ENCODE measurements around the gene RHEB. TPM values are rescaled to one million over a fixed set of nuclear protein-coding genes. Genes with fewer than 3 reads are reported as not detected.

Gene RHEB
- total RNA-seq, 1 experiment from 2014 or later = 156 TPM

DNA sequence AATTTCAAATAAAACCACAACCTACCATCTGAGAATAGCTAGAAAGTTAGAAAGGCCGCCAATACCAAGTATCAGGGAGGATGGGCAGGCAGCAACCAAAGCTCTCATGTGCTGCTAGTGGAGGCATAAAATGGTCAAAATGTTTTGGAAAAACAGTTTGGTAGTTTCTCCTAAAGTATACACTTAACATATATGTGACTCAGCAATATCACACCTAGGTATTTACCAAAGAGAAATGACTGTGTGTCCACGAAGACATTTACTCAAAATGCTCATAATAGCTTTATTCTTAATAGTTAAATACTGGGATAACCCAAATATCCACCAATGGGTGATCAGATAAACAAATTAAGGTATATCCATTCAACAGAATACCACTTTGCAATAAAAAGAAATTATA, 14.3 kb downstream of the RHEB start:
- H3K36me3 Mint-ChIP-seq (ENCODE audit: insufficient read depth, unreplicated experiment) = peaks cover under 1% of the 10 kb centered on the region
- Histone ChIP-seq H3K4me1 (peaks cover 20% of the 10 kb centered on the region), H3K36me3 (ENCODE audit: control insufficient read depth, insufficient read depth, low read length) (no peaks in the 10 kb centered on the region), H3K9me3 (no peaks in the 10 kb centered on the region), H3K4me3 (ENCODE audit: low read depth, low read length) (no peak overlapping the region), H3K27me3 (replicated peaks; ENCODE audit: control insufficient read depth, insufficient read depth, low read length) (no peaks in the 10 kb centered on the region)
- H3K27ac Mint-ChIP-seq (ENCODE audit: unreplicated experiment) = no peak overlapping the region
- ChIA-PET POLR2A (no interaction called here), CTCF (no interaction called here)
- no peaks in the 10 kb centered on the region for H3K27me3 Mint-ChIP-seq (ENCODE audit: insufficient read depth, unreplicated experiment)
- TF ChIP-seq CTCF (IDR thresholded peaks at IDR 0.05; ENCODE audit: insufficient read depth in 1 of 2, low read depth in 1 of 2, low read length in 1 of 2, severe bottlenecking in 1 of 2, unreplicated experiment in 1 of 2) = no peak
- intact Hi-C loops (cut with micrococcal nuclease; ENCODE audit: unreplicated experiment) = no loop called here
- H3K4me3 Mint-ChIP-seq (ENCODE audit: unreplicated experiment) = no peak overlapping the region
- no peak for DNase-seq
- BruUV-seq (replicated peaks) = no TSS peak
- H3K4me1 Mint-ChIP-seq (ENCODE audit: low read depth, unreplicated experiment) = peaks cover 6% of the 10 kb centered on the region
- H3K9me3 Mint-ChIP-seq (ENCODE audit: unreplicated experiment) = no peaks in the 10 kb centered on the region

DNA sequence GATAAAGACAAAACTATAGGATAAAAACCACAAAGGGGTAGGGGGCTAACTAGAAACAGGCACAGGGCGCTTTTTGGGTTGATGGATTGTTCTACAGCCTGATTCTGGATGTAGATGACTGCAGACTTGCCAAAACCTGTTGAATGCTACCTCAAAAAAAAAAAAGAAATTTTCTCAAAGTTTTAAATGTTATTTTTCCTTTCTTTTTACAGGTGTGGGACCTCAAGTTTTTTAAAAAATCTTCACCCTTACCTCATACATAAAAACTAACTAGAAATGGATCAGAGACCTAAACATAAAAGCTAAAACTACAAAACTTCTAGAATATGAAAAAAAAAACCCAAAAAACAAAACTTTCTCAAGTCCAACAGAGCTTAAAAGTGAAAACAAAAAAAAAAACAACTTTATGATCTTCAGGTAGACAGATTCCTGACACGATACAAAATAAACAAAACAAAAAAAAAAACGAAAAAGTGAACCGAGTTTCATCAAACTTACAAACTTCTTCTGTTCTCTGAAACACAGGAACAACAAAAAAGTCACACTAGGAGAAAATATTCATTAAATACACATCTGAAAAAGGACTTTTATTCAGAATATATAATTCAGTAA, 14.9 kb downstream of the RHEB start:
- Histone ChIP-seq H3K4me1 (peaks cover 15% of the 10 kb centered on the region; the same call in 1 of the 2 replicates), H3K27me3 (replicated peaks; ENCODE audit: control insufficient read depth, insufficient read depth, low read length) (no peaks in the 10 kb centered on the region), H3K9me3 (no peaks in the 10 kb centered on the region), H3K4me3 (ENCODE audit: low read depth, low read length) (no peak overlapping the region), H3K36me3 (ENCODE audit: control insufficient read depth, insufficient read depth, low read length) (no peaks in the 10 kb centered on the region)
- intact Hi-C loops (cut with micrococcal nuclease; ENCODE audit: unreplicated experiment) = no loop called here
- BruUV-seq (replicated peaks) = no TSS peak
- POLR2A ChIA-PET = interaction anchor here (0.6 kb wide), 1 partner anchor 626 kb away, joined by 6 read pairs; no protein-coding TSS in a partner anchor
- Mint-ChIP-seq H3K4me1 (ENCODE audit: low read depth, unreplicated experiment) (peaks cover 6% of the 10 kb centered on the region), H3K9me3 (ENCODE audit: unreplicated experiment) (no peaks in the 10 kb centered on the region), H3K27ac (ENCODE audit: unreplicated experiment) (no peak overlapping the region), H3K27me3 (ENCODE audit: insufficient read depth, unreplicated experiment) (no peaks in the 10 kb centered on the region), H3K4me3 (ENCODE audit: unreplicated experiment) (no peak overlapping the region), H3K36me3 (ENCODE audit: insufficient read depth, unreplicated experiment) (no peaks in the 10 kb centered on the region)
- CTCF ChIA-PET = no interaction called here
- DNase-seq = no peak
- no peak for TF ChIP-seq CTCF (IDR thresholded peaks at IDR 0.05; ENCODE audit: insufficient read depth in 1 of 2, low read depth in 1 of 2, low read length in 1 of 2, severe bottlenecking in 1 of 2, unreplicated experiment in 1 of 2)

DNA sequence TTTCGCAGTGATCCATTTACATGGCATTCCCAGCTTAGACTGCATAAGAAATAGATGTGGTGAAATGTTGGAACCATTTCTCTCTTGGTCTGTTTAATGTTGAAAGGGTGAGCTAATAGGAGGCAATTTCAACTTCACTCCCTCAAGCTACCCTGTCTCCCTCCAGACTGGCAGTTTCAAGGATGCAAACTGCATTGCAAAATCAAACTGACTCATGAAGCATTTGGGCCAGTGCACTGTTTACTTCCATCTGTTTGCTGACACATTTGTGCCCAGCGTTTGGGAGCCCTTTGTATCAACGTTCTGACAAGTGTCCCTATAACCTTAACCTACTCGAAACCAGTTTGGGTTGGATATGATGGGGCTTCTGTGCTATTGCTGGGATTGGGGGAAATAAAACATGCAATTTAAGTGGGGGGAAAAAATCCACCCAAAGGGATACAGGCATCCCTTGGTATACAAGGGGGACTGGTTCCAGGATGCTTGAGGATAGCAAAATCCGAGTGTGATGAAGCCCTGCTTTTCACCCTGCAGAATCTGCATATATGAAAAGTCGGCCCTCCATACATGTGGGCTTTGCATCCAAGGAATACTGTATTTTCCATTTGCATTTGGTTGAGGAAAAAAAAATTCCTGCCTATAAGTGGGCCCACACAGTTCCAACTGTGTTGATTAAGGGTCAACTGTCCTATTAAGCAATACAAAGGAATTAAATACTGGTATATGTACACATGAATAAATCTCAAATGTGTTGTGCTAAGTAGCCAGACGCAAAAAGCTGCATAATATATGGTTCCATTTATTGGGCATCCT, 15.6 kb downstream of the RHEB start:
- Mint-ChIP-seq H3K27ac (ENCODE audit: unreplicated experiment) (no peak overlapping the region), H3K4me1 (ENCODE audit: low read depth, unreplicated experiment) (peaks cover 4% of the 10 kb centered on the region)
- no peak for TF ChIP-seq CTCF (IDR thresholded peaks at IDR 0.05; ENCODE audit: insufficient read depth in 1 of 2, low read depth in 1 of 2, low read length in 1 of 2, severe bottlenecking in 1 of 2, unreplicated experiment in 1 of 2)

More for the DNA sequence above, 15.6 kb downstream of the RHEB start:
- no peak for DNase-seq
- Histone ChIP-seq H3K9me3 (no peaks in the 10 kb centered on the region), H3K36me3 (ENCODE audit: control insufficient read depth, insufficient read depth, low read length) (no peaks in the 10 kb centered on the region), H3K4me3 (ENCODE audit: low read depth, low read length) (no peak overlapping the region), H3K4me1 (peaks cover 21% of the 10 kb centered on the region), H3K27me3 (replicated peaks; ENCODE audit: control insufficient read depth, insufficient read depth, low read length) (no peaks in the 10 kb centered on the region)
- Mint-ChIP-seq H3K9me3 (ENCODE audit: unreplicated experiment) (no peaks in the 10 kb centered on the region), H3K27me3 (ENCODE audit: insufficient read depth, unreplicated experiment) (no peaks in the 10 kb centered on the region), H3K4me3 (ENCODE audit: unreplicated experiment) (no peak overlapping the region), H3K36me3 (ENCODE audit: insufficient read depth, unreplicated experiment) (peaks cover 7% of the 10 kb centered on the region)
- POLR2A ChIA-PET = interaction anchor here (0.6 kb wide), 1 partner anchor 627 kb away, joined by 6 read pairs; no protein-coding TSS in a partner anchor
- BruUV-seq (replicated peaks) = no TSS peak
- CTCF ChIA-PET = no interaction called here
- intact Hi-C loops (cut with micrococcal nuclease; ENCODE audit: unreplicated experiment) = no loop called here

All from Caco-2 (cell line).